Measurements from ENCODE around the gene ING4.

GRCh38 chr12:6614513-6615172 lies 48.3 kb downstream of the ING4 start:
- TF ChIP-seq CTCF (IDR thresholded peaks at IDR 0.05) (no peak), POLR2A (IDR thresholded peaks at IDR 0.05) (no peak)

Measured in right lobe of liver (tissue), 4 donors.